GM12872 (cell line): ENCODE results near the gene SLU7.

Source experiments
- CTCF ChIP-seq: IDR thresholded peaks from 3 replicates; pipeline ENCODE4 v1.5.1; 2011; ENCODE audit warnings: low read depth, mild to moderate bottlenecking, low read length, moderate library complexity; ENCODE audit not compliant: insufficient read depth

The SLU7 gene

GRCh38 chr5:160439205-160439600 is 20.3 kb upstream of the SLU7 start:
- TF ChIP-seq CTCF, result peak; percentile 86

DNA sequence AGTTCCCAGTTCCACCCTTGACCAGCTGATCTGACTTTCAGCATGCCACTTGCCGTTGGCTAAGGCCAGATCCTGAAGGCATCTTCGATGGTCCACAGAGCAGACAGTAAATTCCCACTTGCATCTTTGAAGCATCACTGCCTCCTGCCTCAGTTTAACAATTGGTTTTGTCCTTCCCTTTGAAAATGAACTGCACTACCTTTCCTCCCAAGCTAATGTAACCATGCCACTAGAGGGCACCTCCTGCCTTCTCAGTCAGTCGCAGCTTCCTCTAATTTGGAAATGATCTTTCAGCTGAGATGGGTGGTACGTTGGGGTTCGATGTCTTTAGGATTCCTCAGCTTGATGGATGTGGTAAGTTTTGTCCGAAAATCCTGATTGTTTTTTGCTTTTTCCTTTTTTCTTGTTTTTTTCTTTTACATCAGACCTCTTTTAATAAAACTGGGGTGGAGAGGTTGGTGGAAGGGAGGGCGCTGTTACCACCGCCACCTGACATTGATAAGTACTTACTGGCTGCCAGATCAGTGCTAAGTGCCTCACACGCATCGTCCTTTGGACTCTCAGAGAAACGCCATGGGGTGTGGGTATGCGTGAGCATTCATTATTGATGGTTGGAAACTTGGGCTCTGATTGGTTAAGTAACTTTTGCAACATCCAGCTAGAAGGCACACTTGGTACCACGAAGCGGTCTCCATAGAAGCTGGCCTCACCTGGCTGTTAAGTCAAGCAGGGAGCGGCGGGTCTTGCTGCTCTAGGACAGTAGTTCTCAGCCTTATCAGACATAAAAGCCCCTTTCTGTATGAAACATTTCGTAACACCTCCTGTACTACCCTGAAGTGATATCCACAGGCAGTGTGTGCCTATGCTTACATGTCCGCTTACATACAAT is 19.7 kb upstream of the SLU7 start:
- TF ChIP-seq CTCF, result peak; percentile 90

GRCh38 chr5:160437271-160437670 is 18.4 kb upstream of the SLU7 start:
- TF ChIP-seq CTCF, result no peak

- no peak for TF ChIP-seq CTCF
Observed at GRCh38 chr5:160436017-160436416, 17.1 kb upstream of the SLU7 start.

GRCh38 chr5:160435532-160435931 is 16.7 kb upstream of the SLU7 start:
- no peak for TF ChIP-seq CTCF

- TF ChIP-seq CTCF, result no peak
Observed at GRCh38 chr5:160434022-160434531, 15.2 kb upstream of the SLU7 start.

- no peak for TF ChIP-seq CTCF
Observed at GRCh38 chr5:160432787-160433186, 13.9 kb upstream of the SLU7 start.
